WTC11 (cell line): ENCODE results near the gene STEAP1. TPM values are rescaled to one million over a fixed set of nuclear protein-coding genes. Genes with fewer than 3 reads are reported as not detected.

Experiments
- ATAC-seq: fragments of 200-7000 bp; cut with Tn5 transposase; 2 replicates; pipeline ENCODE4 v1.10.0; 2021; ENCODE audit warnings: mild to moderate bottlenecking, moderate library complexity
- CTCF ChIA-PET: fragments of 300-600 bp; sonication (Branson Sonifier 250); formaldehyde crosslinking; loops from one replicate; lab custom pipeline; 2021; ENCODE audit warnings: antibody characterized with exemption; lab: Charles Lee
- POLR2A ChIA-PET: fragments of 350-600 bp; sonication (Branson Sonifier 250); formaldehyde crosslinking; loops from one replicate; lab custom pipeline; 2021; ENCODE audit warnings: antibody characterized with exemption; lab: Charles Lee
- DNase-seq: peaks from one replicate; pipeline ENCODE4 v3.0.0; 2021; ENCODE audit warnings: low spot score
- H3K27ac Mint-ChIP-seq: 2 replicates; pipeline ENCODE4 v1.8.0; 2021; ENCODE audit warnings: mixed read lengths
- H3K27me3 Mint-ChIP-seq: 2 replicates; pipeline ENCODE4 v1.8.0; 2021; ENCODE audit warnings: low read depth, mild to moderate bottlenecking, moderate library complexity, mixed read lengths
- H3K36me3 Mint-ChIP-seq: 2 replicates; pipeline ENCODE4 v1.8.0; 2021; ENCODE audit warnings: mixed read lengths
- H3K4me1 Mint-ChIP-seq: 2 replicates; pipeline ENCODE4 v1.8.0; 2022; ENCODE audit warnings: mixed read lengths
- H3K4me3 Mint-ChIP-seq: 2 replicates; pipeline ENCODE4 v1.8.0; 2021; ENCODE audit warnings: mild to moderate bottlenecking, moderate library complexity, mixed read lengths
- H3K9me3 Mint-ChIP-seq: 2 replicates; pipeline ENCODE4 v1.8.0; 2021; ENCODE audit warnings: mixed read lengths
- ATF1 ChIP-seq: sonication (generic); formaldehyde crosslinking; IDR thresholded peaks from 2 replicates; pipeline ENCODE4 v1.8.1; 2023; ENCODE audit warnings: mild to moderate bottlenecking, moderate library complexity, missing genetic modification reagents
- CREM ChIP-seq: sonication (generic); formaldehyde crosslinking; IDR thresholded peaks from 2 replicates; pipeline ENCODE4 v1.8.1; 2022; ENCODE audit warnings: mild to moderate bottlenecking, missing genetic modification reagents, moderate library complexity
- ETV6 ChIP-seq: sonication (generic); formaldehyde crosslinking; IDR thresholded peaks from 2 replicates; pipeline ENCODE4 v1.8.1; 2022; ENCODE audit warnings: mild to moderate bottlenecking, missing genetic modification reagents
- FOXK1 ChIP-seq: sonication (generic); formaldehyde crosslinking; IDR thresholded peaks from 2 replicates; pipeline ENCODE4 v1.8.0; 2022; ENCODE audit warnings: mild to moderate bottlenecking, moderate library complexity, missing genetic modification reagents
- GTF2I ChIP-seq: fragments of 250-450 bp; sonication (Bioruptor Pico); conservative IDR thresholded peaks from 2 replicates; pipeline ENCODE4 v1.4.0; 2021; ENCODE audit warnings: mild to moderate bottlenecking
- JAZF1 ChIP-seq: fragments of 250-450 bp; sonication (Bioruptor Pico); IDR thresholded peaks from 2 replicates; pipeline ENCODE4 v1.9.0; 2021; ENCODE audit warnings: moderate library complexity, mild to moderate bottlenecking, inconsistent platforms
- MXD4 ChIP-seq: fragments of 250-450 bp; sonication (Bioruptor Pico); IDR thresholded peaks from 2 replicates; pipeline ENCODE4 v1.8.0; 2021; ENCODE audit warnings: mild to moderate bottlenecking, moderate library complexity, borderline replicate concordance
- SOX15 ChIP-seq: fragments of 250-450 bp; sonication (Bioruptor Pico); IDR thresholded peaks from 2 replicates; pipeline ENCODE4 v1.9.0; 2021; ENCODE audit warnings: mild to moderate bottlenecking
- TEAD4 ChIP-seq: sonication (generic); formaldehyde crosslinking; IDR thresholded peaks from 2 replicates; pipeline ENCODE4 v1.8.0; 2022; ENCODE audit warnings: mild to moderate bottlenecking, missing genetic modification reagents
- total RNA-seq: library from RNA; stranded (reverse); gene quantifications from 3 replicates; pipeline ENCODE4 v1.2.3, GENCODE V29; 2021
- TF ChIP-seq, protein P1 (sequence below): fragments of 250-450 bp; sonication (Bioruptor Pico); IDR thresholded peaks from 2 replicates; pipeline ENCODE4 v2.1.2; 2022; ENCODE audit warnings: mild to moderate bottlenecking, moderate library complexity
- TF ChIP-seq, protein P2 (sequence below): fragments of 250-450 bp; sonication (Bioruptor Pico); IDR thresholded peaks from 2 replicates; pipeline ENCODE4 v1.8.0; 2021; ENCODE audit warnings: mild to moderate bottlenecking
- TF ChIP-seq, protein P3 (sequence below): sonication (generic); formaldehyde crosslinking; IDR thresholded peaks from 2 replicates; pipeline ENCODE4 v1.8.1; 2022; ENCODE audit warnings: low read depth, missing genetic modification reagents, borderline replicate concordance
- TF ChIP-seq, protein P4 (sequence below): sonication (generic); formaldehyde crosslinking; IDR thresholded peaks from 2 replicates; pipeline ENCODE4 v1.8.1; 2022; ENCODE audit warnings: mild to moderate bottlenecking, moderate library complexity, missing genetic modification reagents
- TF ChIP-seq, protein P5 (sequence below): sonication (generic); formaldehyde crosslinking; IDR thresholded peaks from 2 replicates; pipeline ENCODE4 v1.8.1; 2023; ENCODE audit warnings: mild to moderate bottlenecking, missing genetic modification reagents, borderline replicate concordance
- TF ChIP-seq, protein P6 (sequence below): sonication (generic); formaldehyde crosslinking; IDR thresholded peaks from 2 replicates; pipeline ENCODE4 v1.8.0; 2022; ENCODE audit warnings: mild to moderate bottlenecking, missing genetic modification reagents
- TF ChIP-seq, protein P7 (sequence below): sonication (generic); formaldehyde crosslinking; IDR thresholded peaks from 2 replicates; pipeline ENCODE4 v1.8.1; 2022; ENCODE audit warnings: mild to moderate bottlenecking, missing genetic modification reagents, moderate library complexity, borderline replicate concordance

The STEAP1 gene
- total RNA-seq, 1 experiment from 2014 or later = 2.4 TPM

DNA sequence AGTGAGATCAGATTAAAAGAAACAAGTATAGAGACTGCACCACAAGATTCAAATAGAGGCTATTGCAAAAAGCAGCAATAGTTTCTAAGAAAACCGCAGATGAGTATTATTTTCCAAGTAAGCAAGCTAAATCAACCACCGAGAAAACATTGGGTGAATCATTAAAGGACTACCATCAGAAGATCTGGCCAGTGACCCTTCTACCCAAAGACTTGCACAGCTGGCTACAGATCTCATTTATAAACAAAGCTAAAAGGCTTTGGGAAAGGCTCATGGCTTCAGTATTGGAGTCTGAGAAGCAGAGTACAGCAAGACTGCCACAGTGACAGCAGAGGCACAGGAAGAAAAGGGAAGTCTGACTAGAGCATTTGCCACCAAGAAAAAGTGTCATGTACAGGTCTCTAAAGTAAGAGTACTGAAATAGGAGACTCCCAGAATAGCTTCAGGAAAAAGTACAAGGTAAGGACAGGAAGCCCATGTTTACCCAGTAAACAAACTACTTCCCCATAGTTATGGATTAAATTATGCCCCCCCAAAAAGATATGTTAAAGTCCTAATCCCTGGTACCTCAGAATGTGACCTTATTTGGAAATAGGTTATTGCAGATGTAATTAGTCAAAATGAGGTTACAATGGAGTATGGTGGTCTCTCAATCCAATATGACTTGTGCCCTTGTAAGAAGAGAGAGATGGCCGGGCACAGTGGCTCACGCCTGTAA, 19.0 kb downstream of the STEAP1 start:
- TF ChIP-seq SOX15 (CRISPR knock-in tag) = no peak
- TF ChIP-seq, protein P1, sequence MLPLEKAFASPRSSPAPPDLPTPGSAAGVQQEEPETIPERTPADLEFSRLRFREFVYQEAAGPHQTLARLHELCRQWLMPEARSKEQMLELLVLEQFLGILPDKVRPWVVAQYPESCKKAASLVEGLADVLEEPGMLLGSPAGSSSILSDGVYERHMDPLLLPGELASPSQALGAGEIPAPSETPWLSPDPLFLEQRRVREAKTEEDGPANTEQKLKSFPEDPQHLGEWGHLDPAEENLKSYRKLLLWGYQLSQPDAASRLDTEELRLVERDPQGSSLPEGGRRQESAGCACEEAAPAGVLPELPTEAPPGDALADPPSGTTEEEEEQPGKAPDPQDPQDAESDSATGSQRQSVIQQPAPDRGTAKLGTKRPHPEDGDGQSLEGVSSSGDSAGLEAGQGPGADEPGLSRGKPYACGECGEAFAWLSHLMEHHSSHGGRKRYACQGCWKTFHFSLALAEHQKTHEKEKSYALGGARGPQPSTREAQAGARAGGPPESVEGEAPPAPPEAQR = no peak
- TF ChIP-seq ETV6 (CRISPR knock-in tag) = no peak
- TF ChIP-seq, protein P2, sequence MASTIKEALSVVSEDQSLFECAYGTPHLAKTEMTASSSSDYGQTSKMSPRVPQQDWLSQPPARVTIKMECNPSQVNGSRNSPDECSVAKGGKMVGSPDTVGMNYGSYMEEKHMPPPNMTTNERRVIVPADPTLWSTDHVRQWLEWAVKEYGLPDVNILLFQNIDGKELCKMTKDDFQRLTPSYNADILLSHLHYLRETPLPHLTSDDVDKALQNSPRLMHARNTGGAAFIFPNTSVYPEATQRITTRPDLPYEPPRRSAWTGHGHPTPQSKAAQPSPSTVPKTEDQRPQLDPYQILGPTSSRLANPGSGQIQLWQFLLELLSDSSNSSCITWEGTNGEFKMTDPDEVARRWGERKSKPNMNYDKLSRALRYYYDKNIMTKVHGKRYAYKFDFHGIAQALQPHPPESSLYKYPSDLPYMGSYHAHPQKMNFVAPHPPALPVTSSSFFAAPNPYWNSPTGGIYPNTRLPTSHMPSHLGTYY (CRISPR knock-in tag) = no peak
- TF ChIP-seq ATF1 = no peak
- TF ChIP-seq, protein P3, sequence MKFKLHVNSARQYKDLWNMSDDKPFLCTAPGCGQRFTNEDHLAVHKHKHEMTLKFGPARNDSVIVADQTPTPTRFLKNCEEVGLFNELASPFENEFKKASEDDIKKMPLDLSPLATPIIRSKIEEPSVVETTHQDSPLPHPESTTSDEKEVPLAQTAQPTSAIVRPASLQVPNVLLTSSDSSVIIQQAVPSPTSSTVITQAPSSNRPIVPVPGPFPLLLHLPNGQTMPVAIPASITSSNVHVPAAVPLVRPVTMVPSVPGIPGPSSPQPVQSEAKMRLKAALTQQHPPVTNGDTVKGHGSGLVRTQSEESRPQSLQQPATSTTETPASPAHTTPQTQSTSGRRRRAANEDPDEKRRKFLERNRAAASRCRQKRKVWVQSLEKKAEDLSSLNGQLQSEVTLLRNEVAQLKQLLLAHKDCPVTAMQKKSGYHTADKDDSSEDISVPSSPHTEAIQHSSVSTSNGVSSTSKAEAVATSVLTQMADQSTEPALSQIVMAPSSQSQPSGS (CRISPR knock-in tag) = no peak
- no peak for TF ChIP-seq FOXK1 (CRISPR knock-in tag)
- TF ChIP-seq, protein P4, sequence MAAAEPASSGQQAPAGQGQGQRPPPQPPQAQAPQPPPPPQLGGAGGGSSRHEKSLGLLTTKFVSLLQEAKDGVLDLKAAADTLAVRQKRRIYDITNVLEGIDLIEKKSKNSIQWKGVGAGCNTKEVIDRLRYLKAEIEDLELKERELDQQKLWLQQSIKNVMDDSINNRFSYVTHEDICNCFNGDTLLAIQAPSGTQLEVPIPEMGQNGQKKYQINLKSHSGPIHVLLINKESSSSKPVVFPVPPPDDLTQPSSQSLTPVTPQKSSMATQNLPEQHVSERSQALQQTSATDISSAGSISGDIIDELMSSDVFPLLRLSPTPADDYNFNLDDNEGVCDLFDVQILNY (CRISPR knock-in tag) = no peak
- TF ChIP-seq, protein P5, sequence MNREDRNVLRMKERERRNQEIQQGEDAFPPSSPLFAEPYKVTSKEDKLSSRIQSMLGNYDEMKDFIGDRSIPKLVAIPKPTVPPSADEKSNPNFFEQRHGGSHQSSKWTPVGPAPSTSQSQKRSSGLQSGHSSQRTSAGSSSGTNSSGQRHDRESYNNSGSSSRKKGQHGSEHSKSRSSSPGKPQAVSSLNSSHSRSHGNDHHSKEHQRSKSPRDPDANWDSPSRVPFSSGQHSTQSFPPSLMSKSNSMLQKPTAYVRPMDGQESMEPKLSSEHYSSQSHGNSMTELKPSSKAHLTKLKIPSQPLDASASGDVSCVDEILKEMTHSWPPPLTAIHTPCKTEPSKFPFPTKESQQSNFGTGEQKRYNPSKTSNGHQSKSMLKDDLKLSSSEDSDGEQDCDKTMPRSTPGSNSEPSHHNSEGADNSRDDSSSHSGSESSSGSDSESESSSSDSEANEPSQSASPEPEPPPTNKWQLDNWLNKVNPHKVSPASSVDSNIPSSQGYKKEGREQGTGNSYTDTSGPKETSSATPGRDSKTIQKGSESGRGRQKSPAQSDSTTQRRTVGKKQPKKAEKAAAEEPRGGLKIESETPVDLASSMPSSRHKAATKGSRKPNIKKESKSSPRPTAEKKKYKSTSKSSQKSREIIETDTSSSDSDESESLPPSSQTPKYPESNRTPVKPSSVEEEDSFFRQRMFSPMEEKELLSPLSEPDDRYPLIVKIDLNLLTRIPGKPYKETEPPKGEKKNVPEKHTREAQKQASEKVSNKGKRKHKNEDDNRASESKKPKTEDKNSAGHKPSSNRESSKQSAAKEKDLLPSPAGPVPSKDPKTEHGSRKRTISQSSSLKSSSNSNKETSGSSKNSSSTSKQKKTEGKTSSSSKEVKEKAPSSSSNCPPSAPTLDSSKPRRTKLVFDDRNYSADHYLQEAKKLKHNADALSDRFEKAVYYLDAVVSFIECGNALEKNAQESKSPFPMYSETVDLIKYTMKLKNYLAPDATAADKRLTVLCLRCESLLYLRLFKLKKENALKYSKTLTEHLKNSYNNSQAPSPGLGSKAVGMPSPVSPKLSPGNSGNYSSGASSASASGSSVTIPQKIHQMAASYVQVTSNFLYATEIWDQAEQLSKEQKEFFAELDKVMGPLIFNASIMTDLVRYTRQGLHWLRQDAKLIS (CRISPR knock-in tag) = no peak
- TF ChIP-seq, all 79 proteins: peak for 0
- no peak overlapping the region for H3K27ac Mint-ChIP-seq
- ChIA-PET CTCF (no interaction called here), POLR2A (no interaction called here)
- H3K36me3 Mint-ChIP-seq = peaks cover 2% of the 10 kb centered on the region; the same call in 1 of the 2 replicates
- peaks cover 4% of the 10 kb centered on the region for H3K9me3 Mint-ChIP-seq
- DNase-seq (no peak), ATAC-seq (no peak)
- H3K27me3 Mint-ChIP-seq = no peaks in the 10 kb centered on the region
- H3K4me3 Mint-ChIP-seq = no peak overlapping the region
- no peaks in the 10 kb centered on the region for H3K4me1 Mint-ChIP-seq

DNA sequence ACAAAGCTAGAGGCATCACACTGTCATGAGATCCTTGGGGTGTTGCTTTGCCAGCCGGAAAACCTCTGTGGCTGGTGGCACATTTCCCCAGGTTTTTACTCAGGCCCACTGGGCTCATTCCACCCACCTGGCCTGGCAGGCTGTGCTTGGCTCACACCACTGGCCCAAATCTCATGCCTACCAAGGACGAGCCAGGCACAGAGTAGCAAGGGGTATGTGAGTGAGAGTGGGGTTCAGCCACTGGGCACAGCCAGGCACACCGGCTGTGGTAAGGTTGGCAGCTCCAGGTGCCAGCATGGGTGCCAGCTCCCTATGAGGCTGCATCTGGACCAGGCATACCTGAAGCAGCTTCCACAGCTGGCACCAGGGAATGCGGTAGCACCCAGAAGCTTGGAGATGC, 21.4 kb downstream of the STEAP1 start:
- H3K9me3 Mint-ChIP-seq = no peaks in the 10 kb centered on the region
- CTCF ChIA-PET = no interaction called here
- no peak for ATAC-seq
- TF ChIP-seq CREM (CRISPR knock-in tag) = no peak
- TF ChIP-seq, protein P6, sequence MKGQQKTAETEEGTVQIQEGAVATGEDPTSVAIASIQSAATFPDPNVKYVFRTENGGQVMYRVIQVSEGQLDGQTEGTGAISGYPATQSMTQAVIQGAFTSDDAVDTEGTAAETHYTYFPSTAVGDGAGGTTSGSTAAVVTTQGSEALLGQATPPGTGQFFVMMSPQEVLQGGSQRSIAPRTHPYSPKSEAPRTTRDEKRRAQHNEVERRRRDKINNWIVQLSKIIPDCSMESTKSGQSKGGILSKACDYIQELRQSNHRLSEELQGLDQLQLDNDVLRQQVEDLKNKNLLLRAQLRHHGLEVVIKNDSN (CRISPR knock-in tag) = no peak
- no peak for TF ChIP-seq ETV6 (CRISPR knock-in tag)
- no peak for TF ChIP-seq GTF2I (CRISPR knock-in tag)
- TF ChIP-seq MXD4 (CRISPR knock-in tag) = no peak
- TF ChIP-seq, protein P7, sequence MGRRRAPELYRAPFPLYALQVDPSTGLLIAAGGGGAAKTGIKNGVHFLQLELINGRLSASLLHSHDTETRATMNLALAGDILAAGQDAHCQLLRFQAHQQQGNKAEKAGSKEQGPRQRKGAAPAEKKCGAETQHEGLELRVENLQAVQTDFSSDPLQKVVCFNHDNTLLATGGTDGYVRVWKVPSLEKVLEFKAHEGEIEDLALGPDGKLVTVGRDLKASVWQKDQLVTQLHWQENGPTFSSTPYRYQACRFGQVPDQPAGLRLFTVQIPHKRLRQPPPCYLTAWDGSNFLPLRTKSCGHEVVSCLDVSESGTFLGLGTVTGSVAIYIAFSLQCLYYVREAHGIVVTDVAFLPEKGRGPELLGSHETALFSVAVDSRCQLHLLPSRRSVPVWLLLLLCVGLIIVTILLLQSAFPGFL (CRISPR knock-in tag) = no peak
- no peak for TF ChIP-seq JAZF1 (CRISPR knock-in tag)
- TF ChIP-seq TEAD4 = no peak
- TF ChIP-seq, all 79 proteins: peak for 0
- Mint-ChIP-seq H3K27ac (no peak overlapping the region), H3K4me1 (peaks cover 8% of the 10 kb centered on the region), H3K36me3 (no peaks in the 10 kb centered on the region), H3K27me3 (no peaks in the 10 kb centered on the region), H3K4me3 (no peak overlapping the region)
- DNase-seq = no peak
- POLR2A ChIA-PET = no interaction called here
